Stimulated activated CD4-positive, alpha-beta T cell treated with anti-CD3 and anti-CD28 coated beads, Interleukin-12 subunit alpha, Interleukin-12 subunit beta, amount 100 ng/mL, for 48 hours (primary cell): ENCODE measurements around the gene DCAF15.

ENCODE experiments used
- DNase-seq, 3 donors: peaks; one replicate each; pipeline ENCODE4 v3.0.0-alpha.2; 2020; ENCODE audit warnings: low read depth in 2 of 3, low spot score in 1 of 3

The DCAF15 gene

GRCh38 chr19:13975870-13976269 is 23.6 kb downstream of the DCAF15 start:
- DNase-seq, result no peak

DNA sequence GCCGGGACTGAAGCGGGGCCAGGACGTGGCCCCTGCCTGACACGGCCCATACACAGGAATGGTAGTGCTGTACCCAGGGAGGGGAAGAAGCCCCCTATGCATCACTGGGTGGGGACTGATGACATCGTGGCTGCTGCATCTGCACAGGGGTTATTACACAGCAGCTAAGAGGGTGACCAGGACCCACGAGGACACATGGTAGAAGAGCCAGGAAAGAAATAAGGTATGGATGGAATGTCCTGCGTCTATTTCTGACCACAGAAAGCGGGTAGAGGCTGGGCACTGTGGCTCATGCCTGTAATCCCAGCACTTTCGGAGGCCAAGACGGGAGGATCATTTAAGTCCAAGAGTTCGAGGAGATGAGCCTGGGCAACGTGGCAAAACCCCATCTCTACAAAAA is 24.1 kb downstream of the DCAF15 start:
- DNase-seq, result no peak

GRCh38 chr19:13977803-13978202 is 25.5 kb downstream of the DCAF15 start:
- no peak for DNase-seq

- no peak for DNase-seq
Observed at GRCh38 chr19:13978351-13979243, 26.3 kb downstream of the DCAF15 start.

GRCh38 chr19:13979244-13979615 is 26.9 kb downstream of the DCAF15 start:
- DNase-seq, result no peak

DNA sequence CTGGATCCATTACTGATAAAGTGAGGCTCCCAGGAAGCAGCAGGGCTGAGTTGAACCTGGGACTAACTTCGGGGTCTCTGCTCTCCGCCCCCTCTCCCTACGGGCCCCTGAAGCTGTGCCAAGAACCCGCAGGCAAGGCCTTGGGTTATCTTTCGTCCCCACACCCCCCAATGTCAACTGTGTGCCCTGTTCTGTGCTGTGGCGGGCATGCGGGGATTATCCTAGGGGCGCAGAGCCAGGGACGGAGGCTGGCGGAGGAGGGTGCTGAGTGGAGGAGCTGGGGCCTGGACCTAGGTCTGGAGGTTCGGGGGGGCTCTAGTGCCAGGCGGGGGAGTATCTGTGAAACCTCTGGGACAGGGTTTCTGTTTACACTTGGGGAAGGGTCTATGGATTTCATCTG is 27.4 kb downstream of the DCAF15 start:
- no peak for DNase-seq

GRCh38 chr19:13980340-13980739 is 28.0 kb downstream of the DCAF15 start:
- no peak for DNase-seq

GRCh38 chr19:13981021-13981420 is 28.7 kb downstream of the DCAF15 start:
- DNase-seq, result no peak

DNA sequence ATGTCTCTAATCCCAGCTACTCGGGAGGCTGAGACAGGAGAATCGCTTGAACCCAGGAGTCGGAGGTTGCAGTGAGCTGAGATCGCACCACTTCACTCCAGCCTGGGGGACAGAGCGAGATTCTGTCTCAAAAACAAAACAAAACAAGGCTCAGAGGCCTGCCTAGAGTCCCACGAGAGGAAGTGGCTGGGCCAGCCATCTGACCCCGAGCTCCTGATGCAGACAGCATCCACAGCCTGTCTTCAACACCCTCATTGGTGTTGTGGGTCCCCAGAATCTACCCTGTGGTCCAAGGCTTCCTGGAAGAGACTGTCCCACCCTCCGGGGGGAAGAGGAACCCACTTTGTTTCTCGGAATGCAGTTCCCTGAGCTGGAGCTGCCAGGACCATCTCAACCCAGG is 29.2 kb downstream of the DCAF15 start:
- no peak for DNase-seq

- no peak for DNase-seq
Observed at GRCh38 chr19:13981988-13982501, 29.7 kb downstream of the DCAF15 start.

GRCh38 chr19:13982773-13983172 is 30.5 kb downstream of the DCAF15 start:
- no peak for DNase-seq

GRCh38 chr19:13983213-13983889 is 31.0 kb downstream of the DCAF15 start:
- DNase-seq, result no peak

DNA sequence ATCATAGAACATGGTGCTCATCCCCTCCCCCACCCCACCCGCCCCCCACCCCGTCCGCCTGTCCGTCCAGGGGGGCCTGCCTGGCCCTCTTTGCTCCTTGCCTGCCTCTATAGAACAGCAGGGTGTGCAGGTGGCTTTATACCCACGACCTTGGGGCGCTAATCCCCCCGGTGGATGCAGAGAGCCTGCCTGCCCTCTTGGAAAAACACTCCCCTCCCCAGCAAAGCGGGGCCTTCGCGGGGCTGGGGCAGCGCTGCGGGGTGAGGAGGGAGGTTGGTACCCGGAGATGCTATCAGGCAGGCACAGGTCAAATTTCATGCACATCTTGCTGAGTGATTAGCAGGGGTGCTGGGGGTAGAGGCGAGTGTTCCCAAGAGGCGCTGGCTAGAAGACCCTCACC is 31.9 kb downstream of the DCAF15 start:
- DNase-seq, result no peak

DNA sequence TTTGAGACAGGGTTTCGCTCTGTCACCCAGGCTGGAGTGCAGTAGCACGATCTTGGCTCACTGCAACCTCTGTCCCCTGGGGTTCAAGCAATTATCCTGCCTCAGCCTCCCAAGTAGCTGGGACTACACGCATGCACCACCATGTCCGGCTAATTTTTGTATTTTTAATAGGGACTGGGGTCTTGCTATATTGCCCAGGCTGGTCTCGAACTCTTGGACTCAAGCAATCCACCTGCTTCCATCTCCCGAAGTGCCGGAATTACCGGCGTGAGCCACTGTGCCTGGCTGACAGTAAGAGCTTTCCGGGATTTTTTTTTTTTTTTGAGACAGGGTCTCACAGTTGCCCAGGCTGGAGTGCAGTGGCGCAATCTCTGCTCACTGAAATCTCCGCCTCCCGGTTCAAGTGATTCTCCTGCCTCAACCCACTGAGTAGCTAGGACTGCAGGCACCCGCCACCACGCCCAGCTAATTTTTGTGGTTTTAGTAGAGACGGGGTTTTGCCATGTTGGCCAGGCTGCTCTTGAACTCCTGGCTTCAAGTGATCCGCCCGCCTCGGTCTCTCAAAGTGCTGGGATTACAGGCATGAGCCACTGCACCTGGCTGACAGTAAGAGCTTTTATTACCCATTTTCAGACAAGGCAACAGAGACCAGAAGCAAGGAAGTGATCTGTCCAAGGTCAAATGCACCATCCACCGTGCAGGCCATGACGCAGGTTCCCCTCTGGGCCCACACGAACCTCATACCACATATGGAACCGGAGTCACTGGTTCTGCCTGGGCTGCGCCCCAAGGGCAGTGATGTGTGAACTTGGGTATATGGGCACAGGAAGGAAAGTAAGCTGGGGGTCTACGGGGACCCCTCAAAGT is 32.8 kb downstream of the DCAF15 start:
- no peak for DNase-seq

DNA sequence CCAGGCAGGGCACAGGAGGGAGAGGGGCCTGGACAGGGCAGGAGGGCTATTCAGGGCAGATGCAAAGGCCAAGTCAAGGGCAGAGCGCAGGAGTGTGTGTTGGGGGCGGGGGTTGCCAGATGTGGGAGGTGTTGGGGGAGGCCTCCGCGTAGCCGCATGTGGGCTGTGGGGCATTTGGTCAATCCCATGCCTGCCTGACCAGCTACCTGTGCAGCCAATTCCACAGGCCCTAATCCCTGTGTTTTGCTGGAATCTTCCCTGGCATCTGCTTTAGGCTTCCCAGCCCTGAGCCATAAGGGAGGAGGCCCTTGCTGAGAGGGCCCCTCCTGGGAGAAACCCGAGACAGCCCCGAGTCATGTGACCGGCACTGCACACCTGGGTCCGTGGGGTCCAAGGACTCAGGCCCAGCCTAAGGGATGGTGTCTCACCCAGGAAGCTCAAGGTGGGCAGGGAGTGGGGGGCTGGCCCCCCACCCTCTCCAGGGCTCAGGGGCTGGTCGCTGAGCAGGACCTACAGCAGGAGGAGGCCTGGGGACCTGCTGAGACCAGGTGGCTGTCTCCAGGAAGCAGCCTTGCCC is 33.5 kb downstream of the DCAF15 start:
- no peak for DNase-seq

GRCh38 chr19:13986348-13986904 is 34.1 kb downstream of the DCAF15 start:
- DNase-seq, result peak; percentile 97 to 98 (median 98)

- DNase-seq, result no peak
Observed at GRCh38 chr19:13987101-13987890, 35.0 kb downstream of the DCAF15 start.

DNA sequence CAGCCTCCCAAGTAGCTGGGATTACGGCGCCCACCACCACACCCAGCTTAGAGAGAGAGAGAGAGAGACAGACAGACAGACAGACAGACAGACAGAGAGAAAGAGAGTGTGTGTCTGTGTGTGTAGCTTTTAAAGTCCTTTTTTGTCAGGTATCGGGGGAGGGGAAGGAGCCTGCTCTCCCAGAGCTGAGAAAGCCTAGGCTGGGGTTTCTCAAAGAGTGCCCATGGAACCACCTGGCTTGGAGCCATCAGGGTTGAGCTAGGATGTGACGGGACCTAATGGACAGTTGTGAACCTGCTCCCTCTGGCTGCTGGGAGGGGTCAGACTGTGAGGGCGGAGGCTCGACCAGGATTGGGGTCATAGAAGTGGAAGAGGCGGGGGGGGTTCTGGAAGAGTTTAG is 37.2 kb downstream of the DCAF15 start:
- no peak for DNase-seq

DNA sequence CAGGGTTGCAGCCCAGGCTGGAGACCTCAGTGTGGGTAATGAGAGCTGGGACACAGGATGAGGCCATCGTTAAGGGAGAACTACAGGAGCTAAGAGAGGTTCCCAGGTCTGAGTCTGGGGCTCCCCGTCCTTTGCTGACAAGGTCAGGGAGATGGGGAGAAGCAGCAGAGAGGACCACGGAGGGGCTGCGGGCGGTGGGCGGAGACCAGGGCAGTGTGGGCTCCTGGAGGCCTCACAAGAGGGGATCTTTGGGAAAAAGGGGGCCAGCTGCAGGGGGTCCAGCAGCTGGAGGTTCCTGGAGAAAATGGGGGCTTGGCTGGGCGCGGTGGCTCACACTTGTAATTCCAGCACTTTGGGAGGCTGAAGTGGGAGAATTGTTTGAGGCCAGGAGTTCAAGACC is 37.8 kb downstream of the DCAF15 start:
- DNase-seq, result no peak

GRCh38 chr19:13992025-13992424 is 39.7 kb downstream of the DCAF15 start:
- DNase-seq, result no peak
